Measurements from ENCODE around the gene GAPDHS. TPM values are rescaled to one million over a fixed set of nuclear protein-coding genes. Genes with fewer than 3 reads are reported as not detected.

The GAPDHS gene
- total RNA-seq, 4 donors from 2014 or later, result not detected

- Histone ChIP-seq H3K4me3 (no peak overlapping the region), H3K4me1 (peaks cover 0 to 9% (median 4%) of the 10 kb centered on the region in 3 donors), H3K9me3 (no peaks in the 10 kb centered on the region), H3K27me3 (peaks cover 39% of the 10 kb centered on the region), H3K27ac (no peak overlapping the region), H3K36me3 (no peaks in the 10 kb centered on the region)
- TF ChIP-seq POLR2A (IDR thresholded peaks at IDR 0.05) (no peak), POLR2AphosphoS5 (IDR thresholded peaks at IDR 0.05) (no peak), EP300 (IDR thresholded peaks at IDR 0.05) (no peak), CTCF (IDR thresholded peaks at IDR 0.05) (no peak)
- 62 to 74% methylated on average over 9 to 14 of the region's 14 CpGs for WGBS, 2 donors (ENCODE audit: low coverage in 1 of 2)
- ATAC-seq, result no peak
Observed at GRCh38 chr19:35497406-35497805, 35.9 kb upstream of the GAPDHS start.

GRCh38 chr19:35498220-35498619, 35.0 kb upstream of the GAPDHS start:
- Histone ChIP-seq H3K4me1 (peaks cover 0 to 9% (median 4%) of the 10 kb centered on the region in 3 donors), H3K4me3 (no peak overlapping the region), H3K9me3 (no peaks in the 10 kb centered on the region), H3K36me3 (no peaks in the 10 kb centered on the region), H3K27me3 (peaks cover 38% of the 10 kb centered on the region), H3K27ac (no peak overlapping the region)
- 30 to 91% methylated on average over 1 to 3 of the region's 3 CpGs for WGBS, 2 donors (ENCODE audit: low coverage in 1 of 2)
- ATAC-seq, result no peak
- TF ChIP-seq CTCF (IDR thresholded peaks at IDR 0.05) (no peak), EP300 (IDR thresholded peaks at IDR 0.05) (no peak), POLR2A (IDR thresholded peaks at IDR 0.05) (no peak), POLR2AphosphoS5 (IDR thresholded peaks at IDR 0.05) (no peak)

GRCh38 chr19:35498984-35499527, 34.2 kb upstream of the GAPDHS start:
- H3K4me1 ChIP-seq, result peaks cover 0 to 9% (median 4%) of the 10 kb centered on the region in 3 donors
- no peaks in the 10 kb centered on the region for H3K36me3 ChIP-seq
- H3K9me3 ChIP-seq, result no peaks in the 10 kb centered on the region
- ATAC-seq, result no peak
- no peak overlapping the region for H3K4me3 ChIP-seq
- H3K27me3 ChIP-seq, result peaks cover 31% of the 10 kb centered on the region
- WGBS, 2 donors (ENCODE audit: low coverage in 1 of 2), result 41 to 77% methylated on average over 5 to 6 of the region's 9 CpGs
- TF ChIP-seq EP300 (IDR thresholded peaks at IDR 0.05) (no peak), POLR2AphosphoS5 (IDR thresholded peaks at IDR 0.05) (no peak), CTCF (IDR thresholded peaks at IDR 0.05) (no peak), POLR2A (IDR thresholded peaks at IDR 0.05) (no peak)
- H3K27ac ChIP-seq, result no peak overlapping the region

- H3K9me3 ChIP-seq, result no peaks in the 10 kb centered on the region
Observed at GRCh38 chr19:35500611-35501010, 32.6 kb upstream of the GAPDHS start.

More at GRCh38 chr19:35500611-35501010, 32.6 kb upstream of the GAPDHS start:
- ATAC-seq, result no peak
- Histone ChIP-seq H3K27me3 (peaks cover 16% of the 10 kb centered on the region), H3K4me3 (no peak overlapping the region), H3K4me1 (peaks cover 0 to 3% (median 0%) of the 10 kb centered on the region in 3 donors), H3K27ac (no peak overlapping the region), H3K36me3 (no peaks in the 10 kb centered on the region)
- 40% methylated on average over 1 of the region's 10 CpGs; no CpG with 5 or more reads in 1 of the 2 donors for WGBS, 2 donors (ENCODE audit: low coverage in 1 of 2)
- TF ChIP-seq EP300 (IDR thresholded peaks at IDR 0.05) (no peak), POLR2AphosphoS5 (IDR thresholded peaks at IDR 0.05) (no peak), POLR2A (IDR thresholded peaks at IDR 0.05) (no peak), CTCF (IDR thresholded peaks at IDR 0.05) (no peak)

Data from gastroesophageal sphincter (tissue), 4 donors.